Measurements from ENCODE around the gene THUMPD3. TPM values are rescaled to one million over a fixed set of nuclear protein-coding genes. Genes with fewer than 3 reads are reported as not detected.

THUMPD3 gene
- total and polyA plus RNA-seq, 9 of the 15 experiments (the other 6 are each of a cell fraction or from before 2014, with no cell fraction given), result 58.3 to 132 (median 113) TPM

DNA sequence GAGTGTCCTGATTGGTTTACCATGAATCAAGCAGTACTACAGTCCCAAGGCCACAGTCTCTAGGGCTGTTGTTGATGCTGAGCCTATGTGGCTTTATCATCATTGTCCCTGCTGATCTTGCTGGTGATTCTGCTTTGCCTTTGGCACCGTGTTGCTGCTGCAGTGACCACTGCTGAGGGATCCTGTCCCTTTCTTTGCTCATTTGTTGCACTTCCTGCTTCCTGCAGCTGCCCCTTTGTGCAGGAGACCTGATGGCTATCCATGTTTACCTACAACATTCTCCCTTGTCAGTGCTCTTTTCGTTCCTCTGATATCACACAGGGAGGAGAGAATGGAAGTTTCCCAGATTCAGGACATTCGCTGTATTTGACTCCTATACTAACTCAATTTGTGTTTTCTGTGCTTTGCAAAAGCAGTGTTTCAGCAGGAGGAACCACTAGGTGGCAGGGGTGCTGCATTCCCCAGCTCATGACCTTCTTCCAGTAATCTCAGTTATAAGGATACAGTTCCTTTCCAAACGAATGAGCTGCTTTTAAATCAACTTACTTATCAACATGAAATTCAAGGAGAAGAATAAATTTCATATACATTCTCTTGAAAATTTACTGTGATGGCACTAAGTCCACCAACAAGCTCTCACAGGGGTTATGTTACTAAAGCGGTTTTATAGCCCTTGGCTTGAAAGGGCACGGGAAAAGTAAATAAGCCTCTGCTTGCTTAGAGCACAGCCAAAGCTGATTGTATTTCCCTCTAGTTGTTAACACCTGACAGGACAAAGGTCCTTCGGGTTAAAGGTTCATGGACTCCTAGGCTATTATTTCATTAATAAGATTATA, 9.7 kb upstream of the THUMPD3 start (continued):
- TF ChIP-seq CEBPG (CRISPR knock-in tag; IDR thresholded peaks at IDR 0.05) (no peak), CEBPG (tag; conservative IDR thresholded peaks at IDR 0.05 in 1 of 2, IDR thresholded peaks at IDR 0.05 in 1 of 2) (no peak), SAFB (IDR thresholded peaks at IDR 0.05; ENCODE audit: borderline replicate concordance, low read depth, low read length) (no peak), PHB2 (IDR thresholded peaks at IDR 0.05; ENCODE audit: low read depth) (no peak), IRF2 (CRISPR knock-in tag; IDR thresholded peaks at IDR 0.05) (no peak), NFE2L1 (tag; IDR thresholded peaks at IDR 0.05; ENCODE audit: borderline replicate concordance, low read depth) (no peak), ZNF717 (CRISPR knock-in tag; IDR thresholded peaks at IDR 0.05) (no peak), KHSRP (IDR thresholded peaks at IDR 0.05) (no peak), NR2C2 (CRISPR knock-in tag; IDR thresholded peaks at IDR 0.05) (no peak), NR2C2 (tag; IDR thresholded peaks at IDR 0.05) (no peak), RCOR1 (IDR thresholded peaks at IDR 0.05; ENCODE audit: borderline replicate concordance in 1 of 2, low read depth in 2 of 2, low read length in 2 of 2) (no peak; a peak in 1 of 4 replicates), ATF7 (IDR thresholded peaks at IDR 0.05) (0 out of 2 replicates have a peak, but pooled peaks have one; percentile 25), RBM25 (IDR thresholded peaks at IDR 0.05; ENCODE audit: low read depth, low read length, severe bottlenecking) (no peak), CHD1 (IDR thresholded peaks at IDR 0.05; ENCODE audit: low read length) (no peak)
- TF ChIP-seq, protein P1, sequence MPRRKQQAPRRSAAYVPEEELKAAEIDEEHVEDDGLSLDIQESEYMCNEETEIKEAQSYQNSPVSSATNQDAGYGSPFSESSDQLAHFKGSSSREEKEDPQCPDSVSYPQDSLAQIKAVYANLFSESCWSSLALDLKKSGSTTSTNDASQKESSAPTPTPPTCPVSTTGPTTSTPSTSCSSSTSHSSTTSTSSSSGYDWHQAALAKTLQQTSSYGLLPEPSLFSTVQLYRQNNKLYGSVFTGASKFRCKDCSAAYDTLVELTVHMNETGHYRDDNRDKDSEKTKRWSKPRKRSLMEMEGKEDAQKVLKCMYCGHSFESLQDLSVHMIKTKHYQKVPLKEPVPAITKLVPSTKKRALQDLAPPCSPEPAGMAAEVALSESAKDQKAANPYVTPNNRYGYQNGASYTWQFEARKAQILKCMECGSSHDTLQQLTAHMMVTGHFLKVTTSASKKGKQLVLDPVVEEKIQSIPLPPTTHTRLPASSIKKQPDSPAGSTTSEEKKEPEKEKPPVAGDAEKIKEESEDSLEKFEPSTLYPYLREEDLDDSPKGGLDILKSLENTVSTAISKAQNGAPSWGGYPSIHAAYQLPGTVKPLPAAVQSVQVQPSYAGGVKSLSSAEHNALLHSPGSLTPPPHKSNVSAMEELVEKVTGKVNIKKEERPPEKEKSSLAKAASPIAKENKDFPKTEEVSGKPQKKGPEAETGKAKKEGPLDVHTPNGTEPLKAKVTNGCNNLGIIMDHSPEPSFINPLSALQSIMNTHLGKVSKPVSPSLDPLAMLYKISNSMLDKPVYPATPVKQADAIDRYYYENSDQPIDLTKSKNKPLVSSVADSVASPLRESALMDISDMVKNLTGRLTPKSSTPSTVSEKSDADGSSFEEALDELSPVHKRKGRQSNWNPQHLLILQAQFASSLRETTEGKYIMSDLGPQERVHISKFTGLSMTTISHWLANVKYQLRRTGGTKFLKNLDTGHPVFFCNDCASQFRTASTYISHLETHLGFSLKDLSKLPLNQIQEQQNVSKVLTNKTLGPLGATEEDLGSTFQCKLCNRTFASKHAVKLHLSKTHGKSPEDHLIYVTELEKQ (CRISPR knock-in tag; IDR thresholded peaks at IDR 0.05), result no peak
- TF ChIP-seq, protein P2, sequence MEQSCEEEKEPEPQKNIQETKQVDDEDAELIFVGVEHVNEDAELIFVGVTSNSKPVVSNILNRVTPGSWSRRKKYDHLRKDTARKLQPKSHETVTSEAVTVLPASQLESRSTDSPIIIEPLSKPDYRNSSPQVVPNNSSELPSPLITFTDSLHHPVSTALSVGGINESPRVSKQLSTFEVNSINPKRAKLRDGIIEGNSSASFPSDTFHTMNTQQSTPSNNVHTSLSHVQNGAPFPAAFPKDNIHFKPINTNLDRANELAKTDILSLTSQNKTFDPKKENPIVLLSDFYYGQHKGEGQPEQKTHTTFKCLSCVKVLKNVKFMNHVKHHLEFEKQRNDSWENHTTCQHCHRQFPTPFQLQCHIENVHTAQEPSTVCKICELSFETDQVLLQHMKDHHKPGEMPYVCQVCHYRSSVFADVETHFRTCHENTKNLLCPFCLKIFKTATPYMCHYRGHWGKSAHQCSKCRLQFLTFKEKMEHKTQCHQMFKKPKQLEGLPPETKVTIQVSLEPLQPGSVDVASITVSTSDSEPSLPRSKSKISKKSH (CRISPR knock-in tag; IDR thresholded peaks at IDR 0.05), result no peak
- TF ChIP-seq, protein P3, sequence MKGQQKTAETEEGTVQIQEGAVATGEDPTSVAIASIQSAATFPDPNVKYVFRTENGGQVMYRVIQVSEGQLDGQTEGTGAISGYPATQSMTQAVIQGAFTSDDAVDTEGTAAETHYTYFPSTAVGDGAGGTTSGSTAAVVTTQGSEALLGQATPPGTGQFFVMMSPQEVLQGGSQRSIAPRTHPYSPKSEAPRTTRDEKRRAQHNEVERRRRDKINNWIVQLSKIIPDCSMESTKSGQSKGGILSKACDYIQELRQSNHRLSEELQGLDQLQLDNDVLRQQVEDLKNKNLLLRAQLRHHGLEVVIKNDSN (CRISPR knock-in tag; IDR thresholded peaks at IDR 0.05), result no peak
- TF ChIP-seq, protein P4, sequence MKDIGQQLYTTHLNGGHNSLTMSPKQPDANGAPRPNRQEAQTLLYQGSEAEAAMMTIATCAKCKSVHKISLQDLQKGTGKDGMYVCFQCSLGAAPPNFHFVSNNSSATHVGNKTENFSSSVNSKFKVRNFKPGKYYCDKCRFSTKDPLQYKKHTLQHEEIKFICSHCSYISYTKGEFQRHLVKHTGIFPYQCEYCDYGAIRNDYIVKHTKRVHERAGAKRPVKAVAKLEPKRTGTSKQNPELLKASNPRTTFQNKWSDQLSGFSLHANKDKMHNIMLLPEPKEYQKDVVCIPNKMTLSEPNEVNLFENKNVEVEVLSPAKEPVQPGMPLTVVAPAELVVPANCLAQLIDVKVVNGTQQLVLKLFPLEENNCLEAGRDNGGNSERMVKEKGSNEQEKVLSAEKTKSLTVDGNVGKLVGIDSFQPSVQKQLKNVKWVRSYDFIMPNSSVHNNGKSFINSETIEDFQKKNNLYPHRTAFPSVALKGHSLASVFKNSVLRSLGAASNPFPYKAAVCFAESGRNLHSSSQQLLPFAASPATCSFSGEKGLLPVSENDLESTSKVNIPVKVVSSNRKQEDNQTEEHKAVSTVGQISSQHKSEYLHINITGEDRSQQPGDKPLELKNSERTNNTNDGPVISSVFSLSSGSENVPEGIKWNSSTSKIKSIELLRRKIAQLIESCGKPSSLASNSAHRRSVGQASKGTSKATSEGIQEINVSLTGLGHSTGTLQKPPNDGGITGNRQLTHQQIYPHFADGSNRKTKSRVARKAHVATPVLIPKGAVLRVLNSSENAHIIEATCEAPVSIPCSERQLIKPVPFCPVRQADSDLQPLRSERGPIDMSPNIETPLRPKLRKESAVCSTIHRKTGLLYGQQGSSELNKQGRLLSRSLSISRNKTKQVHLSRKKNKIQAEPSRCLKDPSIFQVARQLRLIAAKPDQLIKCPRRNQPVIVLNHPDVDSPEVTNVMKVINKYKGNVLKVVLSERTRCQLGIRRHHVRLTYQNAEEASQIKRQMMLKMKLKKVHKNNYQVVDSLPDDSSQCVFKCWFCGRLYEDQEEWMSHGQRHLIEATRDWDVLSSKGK (CRISPR knock-in tag; IDR thresholded peaks at IDR 0.05), result no peak
